ENCODE data around the gene FRK. TPM values are rescaled to one million over a fixed set of nuclear protein-coding genes. Genes with fewer than 3 reads are reported as not detected.

The FRK gene
- total RNA-seq, 4 donors from 2014 or later = 0.44 to 1.3 (median 0.63) TPM

DNA sequence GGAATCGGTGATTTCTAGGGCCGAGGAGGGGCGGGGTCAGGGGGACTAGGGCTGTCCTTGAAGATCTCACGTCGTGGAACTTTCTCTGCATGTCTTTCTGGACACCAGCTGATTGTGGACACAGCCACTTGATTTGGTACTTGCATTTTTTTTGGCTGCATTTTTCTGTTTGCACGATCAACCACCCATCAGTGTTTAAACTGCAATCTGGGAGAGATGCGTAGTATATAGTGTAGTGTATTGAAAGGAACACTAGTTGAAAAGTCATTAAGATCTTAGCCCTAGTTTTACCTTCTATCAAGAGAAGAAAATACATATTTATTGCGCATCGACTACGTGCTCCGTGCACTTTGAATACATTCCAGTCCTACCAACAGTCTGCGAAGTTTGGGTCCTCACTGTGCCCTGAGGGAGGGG lies 40.6 kb upstream of the FRK start:
- TF ChIP-seq, protein P1, sequence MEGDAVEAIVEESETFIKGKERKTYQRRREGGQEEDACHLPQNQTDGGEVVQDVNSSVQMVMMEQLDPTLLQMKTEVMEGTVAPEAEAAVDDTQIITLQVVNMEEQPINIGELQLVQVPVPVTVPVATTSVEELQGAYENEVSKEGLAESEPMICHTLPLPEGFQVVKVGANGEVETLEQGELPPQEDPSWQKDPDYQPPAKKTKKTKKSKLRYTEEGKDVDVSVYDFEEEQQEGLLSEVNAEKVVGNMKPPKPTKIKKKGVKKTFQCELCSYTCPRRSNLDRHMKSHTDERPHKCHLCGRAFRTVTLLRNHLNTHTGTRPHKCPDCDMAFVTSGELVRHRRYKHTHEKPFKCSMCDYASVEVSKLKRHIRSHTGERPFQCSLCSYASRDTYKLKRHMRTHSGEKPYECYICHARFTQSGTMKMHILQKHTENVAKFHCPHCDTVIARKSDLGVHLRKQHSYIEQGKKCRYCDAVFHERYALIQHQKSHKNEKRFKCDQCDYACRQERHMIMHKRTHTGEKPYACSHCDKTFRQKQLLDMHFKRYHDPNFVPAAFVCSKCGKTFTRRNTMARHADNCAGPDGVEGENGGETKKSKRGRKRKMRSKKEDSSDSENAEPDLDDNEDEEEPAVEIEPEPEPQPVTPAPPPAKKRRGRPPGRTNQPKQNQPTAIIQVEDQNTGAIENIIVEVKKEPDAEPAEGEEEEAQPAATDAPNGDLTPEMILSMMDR (IDR thresholded peaks at IDR 0.05; ENCODE audit: low read depth) = no peak

GRCh38 chr6:116100419-116101301 lies 40.0 kb upstream of the FRK start, which contains the start of gene NT5DC1:
NT5DC1 (plus strand) TSS chr6:116100853; CDS start chr6:116100931, 78 bp downstream.
- TF ChIP-seq, protein P1 (IDR thresholded peaks at IDR 0.05; ENCODE audit: low read depth) = no peak

DNA sequence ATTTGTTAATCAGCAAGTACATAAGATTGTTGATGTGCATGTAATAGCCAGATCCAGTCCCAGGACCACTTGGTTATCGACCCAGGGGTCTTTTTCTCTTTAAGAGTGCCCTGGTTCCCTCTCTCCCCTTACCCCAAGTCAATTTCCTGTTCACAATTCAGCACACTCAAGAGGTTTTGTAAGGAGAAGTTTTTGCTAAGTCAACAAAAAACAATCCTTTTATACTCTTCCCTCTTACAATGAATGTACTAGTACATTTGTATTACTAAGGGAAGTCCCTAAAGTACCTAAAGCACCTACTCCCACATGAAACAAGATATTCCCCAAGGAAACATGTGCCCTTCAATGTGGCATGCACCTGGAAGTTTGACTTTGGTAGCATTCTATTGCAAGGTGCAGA lies 38.3 kb upstream of the FRK start:
- TF ChIP-seq, protein P1 (IDR thresholded peaks at IDR 0.05; ENCODE audit: low read depth) = no peak

DNA sequence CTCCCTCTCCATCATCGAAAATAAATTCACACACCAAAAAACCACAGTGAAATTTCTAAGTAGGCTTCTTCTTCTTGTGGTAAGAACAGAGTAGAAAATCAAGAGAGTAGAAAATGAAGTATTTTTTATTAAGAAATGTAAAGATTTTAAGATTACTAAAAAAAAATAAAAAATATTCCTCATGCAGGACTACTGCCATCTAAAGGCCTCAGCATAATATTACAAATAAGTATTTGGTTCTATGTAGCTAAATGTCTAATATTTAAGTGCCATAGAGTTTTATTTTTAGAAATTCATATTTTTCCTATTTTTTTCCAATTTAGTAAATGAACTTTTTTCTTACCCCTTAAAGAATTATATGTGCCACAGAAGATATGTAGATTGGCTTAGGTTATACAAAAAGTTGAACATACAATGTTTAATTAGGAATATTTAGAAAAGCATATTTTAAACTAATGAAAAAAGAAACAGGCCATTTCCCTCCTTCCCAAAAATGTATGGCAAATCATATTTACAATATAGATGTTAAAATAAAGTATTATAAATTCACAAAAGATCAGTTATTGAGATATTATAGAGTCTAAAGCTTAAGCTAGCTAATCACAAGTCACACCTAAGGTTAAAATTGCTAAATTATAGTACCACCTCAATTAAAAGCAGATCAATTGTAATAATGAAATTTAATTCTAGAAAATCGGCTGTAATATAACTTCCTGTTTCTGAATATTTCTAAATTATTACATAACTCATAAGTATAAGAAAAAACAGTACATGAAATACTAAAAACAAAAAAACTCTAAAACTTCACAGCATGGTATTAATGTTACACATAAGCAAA lies 36.5 kb upstream of the FRK start:
- TF ChIP-seq, protein P1 (IDR thresholded peaks at IDR 0.05; ENCODE audit: low read depth) = no peak

DNA sequence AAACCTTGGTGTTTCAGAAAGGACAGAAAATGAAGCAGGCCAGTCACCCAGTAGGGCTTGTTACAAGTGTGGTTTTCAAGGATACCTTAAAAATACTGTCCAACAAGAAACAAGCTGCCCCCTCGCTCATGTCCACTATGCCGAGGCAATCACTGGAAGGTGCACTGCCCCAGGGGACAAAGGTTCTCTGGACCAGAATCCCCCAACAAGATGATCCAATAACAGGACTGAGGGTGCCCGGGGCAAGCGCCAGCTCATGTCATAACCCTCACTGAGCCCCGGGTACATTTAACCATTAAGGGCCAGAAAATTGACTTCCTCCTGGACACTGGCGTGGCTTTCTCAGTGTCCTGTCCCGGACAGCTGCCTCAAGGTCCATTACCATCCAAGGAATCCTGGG lies 33.4 kb upstream of the FRK start:
- TF ChIP-seq, protein P1 (IDR thresholded peaks at IDR 0.05; ENCODE audit: low read depth) = no peak

DNA sequence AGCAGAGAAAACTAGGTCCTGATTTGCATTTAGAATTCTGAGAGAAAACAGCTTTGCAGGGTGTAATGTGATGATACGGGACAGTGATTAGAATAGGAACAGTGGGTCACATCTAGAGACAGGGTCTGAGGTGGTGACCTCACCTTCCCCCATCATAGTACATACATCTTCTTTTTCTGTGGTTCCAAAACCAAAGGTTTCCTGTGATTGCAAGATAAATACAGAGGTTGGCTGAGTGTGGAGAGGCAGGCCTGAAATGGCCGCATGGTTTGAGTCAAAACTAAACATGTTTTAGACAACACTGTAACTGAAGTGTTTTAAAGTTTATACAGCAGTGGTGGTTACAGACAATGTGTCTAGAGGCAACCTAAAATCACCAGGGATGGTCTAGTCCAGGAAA lies 29.6 kb upstream of the FRK start:
- TF ChIP-seq, protein P1 (IDR thresholded peaks at IDR 0.05; ENCODE audit: low read depth) = no peak

DNA sequence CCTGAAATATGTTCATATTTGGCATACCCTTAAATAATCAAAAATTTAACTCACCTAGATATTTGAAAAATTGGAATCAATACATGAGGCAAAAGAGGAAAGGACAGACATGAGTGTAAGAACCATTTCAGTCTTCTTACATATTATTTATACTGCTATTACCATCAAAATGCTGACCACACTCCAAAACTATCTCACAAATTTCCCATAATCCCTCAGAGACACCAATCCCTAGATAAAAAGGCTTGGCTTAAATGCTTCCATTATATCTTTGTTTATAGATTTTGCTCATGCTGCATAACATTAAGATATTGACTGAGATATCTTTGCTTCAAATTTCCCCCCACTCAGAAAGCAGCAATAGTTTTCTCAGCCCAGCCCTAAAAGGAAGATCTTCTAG lies 28.3 kb upstream of the FRK start:
- TF ChIP-seq, protein P1 (IDR thresholded peaks at IDR 0.05; ENCODE audit: low read depth) = no peak
